ENCODE measurements around the gene TANK.
"Not testable (repeated sequence)": the region's sequence is repeated elsewhere in the genome, so short reads cannot be mapped to it uniquely, and the experiment has no call there.

DNA sequence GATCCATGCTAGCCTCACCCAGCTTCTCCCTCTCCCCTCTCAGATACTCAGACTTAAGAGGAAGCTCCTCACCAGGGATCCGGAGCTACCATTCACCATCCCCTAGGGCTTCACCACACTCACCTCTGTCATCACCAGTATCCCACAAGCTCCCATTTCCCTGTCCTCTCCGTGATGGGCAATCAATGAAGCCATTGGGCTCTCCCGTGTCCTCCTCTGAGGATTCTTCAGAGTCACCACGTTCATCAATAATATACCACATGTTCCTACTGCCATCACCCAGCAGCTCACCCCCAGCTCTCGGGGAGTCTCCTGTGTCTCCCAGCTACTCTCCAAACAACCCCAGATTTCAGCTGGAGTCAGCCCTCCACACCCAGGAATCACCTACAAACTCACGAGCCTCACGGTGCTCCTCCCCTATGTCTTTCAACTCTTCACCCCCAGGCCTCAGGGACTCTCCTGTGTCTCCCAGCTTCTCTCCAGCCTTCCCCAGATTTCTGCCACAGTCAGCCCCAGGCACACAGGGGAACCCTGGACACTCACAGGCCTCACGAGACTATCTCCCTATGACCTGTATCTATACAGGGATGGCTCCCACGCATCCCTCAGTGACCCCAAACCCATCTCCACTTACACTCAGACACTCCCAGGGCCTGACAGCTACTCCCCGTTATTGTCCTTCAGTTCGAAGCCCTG lies 121.5 kb downstream of the TANK start:
- TF ChIP-seq, protein P1, sequence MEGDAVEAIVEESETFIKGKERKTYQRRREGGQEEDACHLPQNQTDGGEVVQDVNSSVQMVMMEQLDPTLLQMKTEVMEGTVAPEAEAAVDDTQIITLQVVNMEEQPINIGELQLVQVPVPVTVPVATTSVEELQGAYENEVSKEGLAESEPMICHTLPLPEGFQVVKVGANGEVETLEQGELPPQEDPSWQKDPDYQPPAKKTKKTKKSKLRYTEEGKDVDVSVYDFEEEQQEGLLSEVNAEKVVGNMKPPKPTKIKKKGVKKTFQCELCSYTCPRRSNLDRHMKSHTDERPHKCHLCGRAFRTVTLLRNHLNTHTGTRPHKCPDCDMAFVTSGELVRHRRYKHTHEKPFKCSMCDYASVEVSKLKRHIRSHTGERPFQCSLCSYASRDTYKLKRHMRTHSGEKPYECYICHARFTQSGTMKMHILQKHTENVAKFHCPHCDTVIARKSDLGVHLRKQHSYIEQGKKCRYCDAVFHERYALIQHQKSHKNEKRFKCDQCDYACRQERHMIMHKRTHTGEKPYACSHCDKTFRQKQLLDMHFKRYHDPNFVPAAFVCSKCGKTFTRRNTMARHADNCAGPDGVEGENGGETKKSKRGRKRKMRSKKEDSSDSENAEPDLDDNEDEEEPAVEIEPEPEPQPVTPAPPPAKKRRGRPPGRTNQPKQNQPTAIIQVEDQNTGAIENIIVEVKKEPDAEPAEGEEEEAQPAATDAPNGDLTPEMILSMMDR (IDR thresholded peaks at IDR 0.05): not testable (repeated sequence)
- not testable (repeated sequence) for TF ChIP-seq POLR2A (IDR thresholded peaks at IDR 0.05)
